Stomach (tissue), 4 donors: ENCODE measurements around the gene FAM114A1.

ENCODE experiments used
- CTCF ChIP-seq, 7 experiments: fragments of 450-650 bp in 4 of 7; fragments of 200-600 bp in 3 of 7; sonication (generic) in 3 of 7; IDR thresholded peaks; one replicate each; pipeline ENCODE4 v1.5.1; 2016 to 2019; ENCODE audit warnings: antibody characterized with exemption in 7 of 7, control low read depth in 2 of 7, mild to moderate bottlenecking in 1 of 7
- POLR2A ChIP-seq, 4 donors: fragments of 450-650 bp; IDR thresholded peaks; one replicate each; pipeline ENCODE4 v1.6.1; 2016; ENCODE audit warnings: antibody characterized with exemption in 4 of 4, control low read depth in 2 of 4, mild to moderate bottlenecking in 1 of 4, moderate library complexity in 1 of 4

DNA sequence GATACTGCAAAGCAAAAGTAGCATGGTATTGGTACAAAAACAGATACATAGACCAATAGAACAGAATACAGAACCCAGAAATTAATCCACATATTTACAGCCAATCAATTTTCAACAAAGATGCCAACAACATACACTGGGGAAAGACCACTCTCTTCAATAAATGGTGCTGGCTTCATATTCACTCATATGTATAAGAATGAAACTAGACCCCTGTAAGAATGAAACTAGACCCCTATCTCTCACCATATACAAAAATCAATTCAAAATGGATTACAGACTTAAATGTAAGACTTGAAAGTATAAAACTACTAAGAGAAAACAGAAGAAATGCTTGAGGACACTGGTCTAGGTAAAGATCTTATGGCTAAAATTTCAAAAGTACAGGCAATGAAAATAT is 30.3 kb upstream of the FAM114A1 start:
- TF ChIP-seq CTCF (IDR thresholded peaks at IDR 0.05) (no peak), POLR2A (IDR thresholded peaks at IDR 0.05) (no peak)
